GM12878 (cell line): ENCODE results near the gene XPNPEP3.

Experiments used
- CEBPB ChIP-seq, 2 experiments: fragments of 150-350 bp in 1 of 2; IDR thresholded peaks; 2 replicates each; pipeline ENCODE4 v1.6.1; 2012 to 2014; ENCODE audit warnings: low read depth in 2 of 2, low read length in 2 of 2, borderline replicate concordance in 1 of 2, inconsistent platforms in 1 of 2
- CHD2 ChIP-seq: IDR thresholded peaks from 2 replicates; pipeline ENCODE4 v1.6.1; 2011; ENCODE audit warnings: low read depth, low read length, improper control_type of control experiment, borderline replicate concordance
- CTCF ChIP-seq, 3 experiments: IDR thresholded peaks in 2 of 3; conservative IDR thresholded peaks in 1 of 3; 2 replicates each; pipeline ENCODE4 v1.5.1; 2011; ENCODE audit warnings: low read depth in 3 of 3, low read length in 3 of 3, mild to moderate bottlenecking in 3 of 3, control low read depth in 2 of 3, moderate library complexity in 2 of 3, inconsistent platforms in 1 of 3, mixed read lengths in 1 of 3; ENCODE audit not compliant: control insufficient read depth in 2 of 3, insufficient read depth in 1 of 3; ENCODE audit errors: extremely low read depth in 1 of 3
- GABPA ChIP-seq: IDR thresholded peaks from 2 replicates; pipeline ENCODE4 v1.6.1; 2014; ENCODE audit warnings: antibody characterized with exemption, low read depth, mild to moderate bottlenecking, inconsistent platforms
- JUND ChIP-seq: IDR thresholded peaks from 2 replicates; pipeline ENCODE4 v1.6.1; 2012; ENCODE audit warnings: low read depth, mild to moderate bottlenecking, low read length, improper control_type of control experiment, moderate library complexity
- NFYB ChIP-seq: IDR thresholded peaks from 2 replicates; pipeline ENCODE4 v1.6.1; 2011; ENCODE audit warnings: low read depth, mild to moderate bottlenecking, low read length, improper control_type of control experiment, moderate library complexity; ENCODE audit not compliant: insufficient read depth
- NRF1 ChIP-seq: conservative IDR thresholded peaks from 2 replicates; pipeline ENCODE4 v1.6.1; 2011; ENCODE audit warnings: mild to moderate bottlenecking, low read depth, low read length, improper control_type of control experiment
- RAD21 ChIP-seq: IDR thresholded peaks from 2 replicates; pipeline ENCODE4 v1.6.1; 2011; ENCODE audit warnings: mild to moderate bottlenecking, low read depth, low read length, moderate library complexity; ENCODE audit not compliant: insufficient read depth
- REST ChIP-seq: IDR thresholded peaks from 2 replicates; pipeline ENCODE4 v1.6.1; 2012; ENCODE audit warnings: mild to moderate bottlenecking, low read depth, low read length
- SMAD1 ChIP-seq: fragments of 450-650 bp; IDR thresholded peaks from 2 replicates; pipeline ENCODE4 v1.6.1; 2018; ENCODE audit warnings: mild to moderate bottlenecking, low read depth; ENCODE audit not compliant: partially characterized antibody
- SRF ChIP-seq, 2 experiments: IDR thresholded peaks; 2 replicates each; pipeline ENCODE4 v1.6.1; 2011; ENCODE audit warnings: low read depth in 2 of 2, low read length in 2 of 2, mild to moderate bottlenecking in 1 of 2, moderate library complexity in 1 of 2
- TCF3 ChIP-seq: IDR thresholded peaks from 2 replicates; pipeline ENCODE4 v1.6.1; 2012; ENCODE audit warnings: low read depth, mild to moderate bottlenecking, low read length, borderline replicate concordance; ENCODE audit not compliant: insufficient read depth

DNA sequence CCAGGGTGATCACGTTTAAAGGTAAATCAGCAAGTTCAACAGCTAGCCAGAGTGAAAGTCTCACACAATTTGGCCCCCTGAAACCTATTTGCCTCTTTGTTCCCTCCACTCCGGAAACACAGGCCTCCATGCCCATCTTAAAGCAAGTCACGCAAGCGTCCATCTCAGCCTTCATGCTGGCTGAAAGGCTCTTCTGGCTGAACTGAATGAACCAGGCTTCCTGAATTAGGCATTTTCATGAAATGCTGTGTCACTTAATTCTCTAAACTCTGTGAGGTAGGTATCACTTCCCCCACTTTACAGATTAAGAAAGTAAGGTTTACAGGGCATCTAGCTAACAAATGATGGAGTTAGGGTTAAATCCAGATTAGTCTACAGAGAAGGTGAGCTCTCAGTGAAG lies 39.2 kb upstream of the XPNPEP3 start:
- TF ChIP-seq NFYB: no peak
- TF ChIP-seq GABPA: no peak
- TF ChIP-seq SMAD1: no peak
- no peak for TF ChIP-seq JUND
- no peak for TF ChIP-seq RAD21
- TF ChIP-seq NRF1: no peak
- TF ChIP-seq CEBPB (IDR thresholded peaks at IDR 0.05; ENCODE audit: borderline replicate concordance in 1 of 2, low read depth in 2 of 2, low read length in 2 of 2): no peak
- no peak for TF ChIP-seq TCF3
- TF ChIP-seq SRF (IDR thresholded peaks at IDR 0.05; ENCODE audit: low read depth in 2 of 2, low read length in 2 of 2): peak; percentile 58 to 85
- TF ChIP-seq CTCF (IDR thresholded peaks at IDR 0.05 in 2 of 3, conservative IDR thresholded peaks at IDR 0.05 in 1 of 3; ENCODE audit: control insufficient read depth in 2 of 3, extremely low read depth in 1 of 3, insufficient read depth in 1 of 3, low read depth in 3 of 3, low read length in 3 of 3): no peak
- no peak for TF ChIP-seq REST
- TF ChIP-seq CHD2: no peak
